Esophagus squamous epithelium (tissue), 5 donors: ENCODE results near the gene MEAF6. TPM values are rescaled to one million over a fixed set of nuclear protein-coding genes. Genes with fewer than 3 reads are reported as not detected.
A peak's percentile ranks its signal among the peaks of the same experiment; 100 is the strongest.

ENCODE experiments used
- DNase-seq: peaks from one replicate; lab custom pipeline; 2025; lab: John Stamatoyannopoulos, UW
- H3K27ac ChIP-seq, 4 donors: fragments of 200-600 bp; sonication (generic); one replicate each; pipeline ENCODE4 v1.5.1; 2016 to 2019; ENCODE audit warnings: mild to moderate bottlenecking in 1 of 4
- H3K27me3 ChIP-seq, 4 donors: fragments of 200-600 bp; sonication (generic); 1 replicate in 3 of 4; 2 replicates in 1 of 4; pipeline versions ENCODE4 v1.5.1 to v1.6.0; 2017 to 2021; ENCODE audit warnings: antibody characterized with exemption in 1 of 4
- H3K36me3 ChIP-seq, 3 donors: fragments of 200-600 bp; sonication (generic); one replicate each; pipeline ENCODE4 v1.5.1; 2016 to 2019
- H3K4me1 ChIP-seq, 3 donors: fragments of 200-600 bp; sonication (generic); one replicate each; pipeline ENCODE4 v1.5.1; 2017 to 2019
- H3K4me3 ChIP-seq, 4 donors: fragments of 200-600 bp; sonication (generic); 1 replicate in 3 of 4; 2 replicates in 1 of 4; pipeline ENCODE4 v1.5.1; 2016 to 2019; ENCODE audit warnings: mild to moderate bottlenecking in 2 of 4, moderate library complexity in 1 of 4
- H3K9me3 ChIP-seq, 3 donors: fragments of 200-600 bp; sonication (generic); one replicate each; pipeline ENCODE4 v1.5.1; 2016 to 2019
- POLR2A ChIP-seq, 4 donors: fragments of 450-650 bp; IDR thresholded peaks; one replicate each; pipeline ENCODE4 v1.6.1; 2017; ENCODE audit warnings: antibody characterized with exemption in 4 of 4, mild to moderate bottlenecking in 4 of 4, moderate library complexity in 3 of 4
- WGBS, 2 donors: methylation state at CpG; one replicate each; pipeline ENCODE4 v1.1.5; 2018; 5-methylcytosine and 5-hydroxymethylcytosine counted together
- intact Hi-C: fragments of 100-400 bp; cut with DNase I; formaldehyde crosslinking; loops from one replicate; pipeline ENCODE4 v1.15.0; 2022
- small RNA-seq, 4 donors: library from RNA; depleted of rRNA; stranded (forward); fragments of <200 nt; gene quantifications; one replicate each; pipeline ENCODE3, GENCODE V24; 2016
- total RNA-seq, 4 donors: library from RNA; depleted of rRNA; stranded (reverse); fragments of >200 nt; gene quantifications; one replicate each; pipeline ENCODE4 v1.1.0, GENCODE V29; 2016
- TF ChIP-seq, protein P1 (sequence below), 6 experiments: fragments of 450-650 bp in 4 of 6; fragments of 200-600 bp in 2 of 6; sonication (generic) in 2 of 6; IDR thresholded peaks; one replicate each; pipeline ENCODE4 v1.5.1; 2016 to 2019; ENCODE audit warnings: antibody characterized with exemption in 6 of 6, mild to moderate bottlenecking in 4 of 6, moderate library complexity in 4 of 6
- donor health status: DM: yes; HTN: yes; CAD: no.

The MEAF6 gene
- total RNA-seq, 4 donors from 2014 or later = 45.5 to 67.9 (median 56.5) TPM

DNA sequence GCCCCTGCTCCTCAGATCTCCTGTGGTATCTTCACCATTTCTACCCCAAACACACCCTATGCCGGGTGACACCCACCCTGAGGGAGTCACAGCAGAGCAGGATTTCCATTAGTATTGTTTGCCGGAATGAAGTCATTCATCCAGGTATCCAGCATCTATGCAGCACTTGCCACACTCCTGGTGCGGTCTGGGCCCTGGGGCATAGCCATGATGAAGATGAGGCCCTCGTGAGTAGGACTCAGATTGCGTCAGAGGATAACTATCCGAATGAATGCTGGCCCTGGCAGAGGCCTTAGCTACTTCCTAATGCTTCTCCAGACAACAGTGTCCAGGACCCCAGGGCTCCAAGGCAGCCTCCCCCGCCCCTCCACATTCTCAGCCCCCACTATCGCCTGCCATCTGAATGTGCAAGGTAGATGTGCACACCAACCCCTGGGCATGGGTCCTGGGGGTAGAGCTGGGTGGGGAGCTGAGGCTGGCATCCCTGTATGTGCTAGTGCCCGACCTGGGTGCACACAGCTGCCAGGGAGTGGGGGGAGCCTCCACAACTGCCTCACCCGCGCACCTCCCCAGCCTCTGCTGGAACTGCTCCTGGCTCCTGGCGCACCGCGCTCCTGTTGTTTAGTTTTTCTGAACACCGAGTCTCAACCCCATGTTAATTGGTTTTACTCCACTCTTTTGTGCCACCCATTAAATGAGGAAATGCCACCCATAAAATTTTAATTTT, 65.7 kb downstream of the MEAF6 start:
- no peaks in the 10 kb centered on the region for H3K4me1 ChIP-seq
- peaks cover 0 to 59% (median 2%) of the 10 kb centered on the region in 4 donors for H3K27me3 ChIP-seq
- no peaks in the 10 kb centered on the region for H3K36me3 ChIP-seq
- H3K27ac ChIP-seq = no peak overlapping the region
- TF ChIP-seq, protein P1, sequence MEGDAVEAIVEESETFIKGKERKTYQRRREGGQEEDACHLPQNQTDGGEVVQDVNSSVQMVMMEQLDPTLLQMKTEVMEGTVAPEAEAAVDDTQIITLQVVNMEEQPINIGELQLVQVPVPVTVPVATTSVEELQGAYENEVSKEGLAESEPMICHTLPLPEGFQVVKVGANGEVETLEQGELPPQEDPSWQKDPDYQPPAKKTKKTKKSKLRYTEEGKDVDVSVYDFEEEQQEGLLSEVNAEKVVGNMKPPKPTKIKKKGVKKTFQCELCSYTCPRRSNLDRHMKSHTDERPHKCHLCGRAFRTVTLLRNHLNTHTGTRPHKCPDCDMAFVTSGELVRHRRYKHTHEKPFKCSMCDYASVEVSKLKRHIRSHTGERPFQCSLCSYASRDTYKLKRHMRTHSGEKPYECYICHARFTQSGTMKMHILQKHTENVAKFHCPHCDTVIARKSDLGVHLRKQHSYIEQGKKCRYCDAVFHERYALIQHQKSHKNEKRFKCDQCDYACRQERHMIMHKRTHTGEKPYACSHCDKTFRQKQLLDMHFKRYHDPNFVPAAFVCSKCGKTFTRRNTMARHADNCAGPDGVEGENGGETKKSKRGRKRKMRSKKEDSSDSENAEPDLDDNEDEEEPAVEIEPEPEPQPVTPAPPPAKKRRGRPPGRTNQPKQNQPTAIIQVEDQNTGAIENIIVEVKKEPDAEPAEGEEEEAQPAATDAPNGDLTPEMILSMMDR (IDR thresholded peaks at IDR 0.05) = no peak
- TF ChIP-seq POLR2A (IDR thresholded peaks at IDR 0.05) = no peak
- DNase-seq = no peak
- no peak overlapping the region for H3K4me3 ChIP-seq
- 26 to 63% methylated on average over 9 to 13 of the region's 15 CpGs for WGBS, 2 donors
- intact Hi-C loops = no loop called here
- H3K9me3 ChIP-seq = no peaks in the 10 kb centered on the region

DNA sequence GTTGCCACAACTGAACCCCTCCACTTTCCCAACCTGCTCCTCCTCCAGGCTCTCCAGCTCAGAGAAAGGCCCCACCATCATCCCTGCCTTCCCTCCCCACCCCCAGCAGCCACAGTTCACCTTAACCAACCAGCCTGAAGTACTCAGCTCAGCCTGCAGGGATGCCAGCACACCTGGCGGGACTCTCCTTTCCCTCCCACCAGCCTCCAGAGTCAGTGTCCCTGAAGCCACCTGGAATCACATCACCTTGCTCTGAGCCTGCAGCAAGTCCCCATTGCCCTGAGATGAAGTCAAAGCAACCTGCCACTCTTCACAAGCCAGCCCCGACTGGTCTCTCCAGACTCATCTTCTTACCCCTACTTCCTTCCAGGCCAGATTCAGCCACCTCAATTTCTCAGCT, 66.4 kb downstream of the MEAF6 start:
- TF ChIP-seq POLR2A (IDR thresholded peaks at IDR 0.05) = no peak
- TF ChIP-seq, protein P1 (IDR thresholded peaks at IDR 0.05) = peak in 1 of 6 experiments; percentile 28
- Histone ChIP-seq H3K27ac (no peak overlapping the region), H3K4me1 (no peaks in the 10 kb centered on the region), H3K36me3 (no peaks in the 10 kb centered on the region), H3K4me3 (no peak overlapping the region), H3K27me3 (peaks cover 0 to 59% (median 2%) of the 10 kb centered on the region in 4 donors), H3K9me3 (no peaks in the 10 kb centered on the region)
- 36 to 45% methylated on average over 2 of the region's 2 CpGs for WGBS, 2 donors
- intact Hi-C loops = no loop called here
- no peak for DNase-seq

- no peaks in the 10 kb centered on the region for H3K9me3 ChIP-seq
- 47 to 53% methylated on average over 6 of the region's 6 CpGs for WGBS, 2 donors
- H3K4me3 ChIP-seq = no peak overlapping the region
- no peak overlapping the region for H3K27ac ChIP-seq
- DNase-seq = no peak
- H3K36me3 ChIP-seq = no peaks in the 10 kb centered on the region
- no peak for TF ChIP-seq POLR2A (IDR thresholded peaks at IDR 0.05)
- TF ChIP-seq, protein P1 (IDR thresholded peaks at IDR 0.05) = no peak
- peaks cover 0 to 61% (median 2%) of the 10 kb centered on the region in 4 donors for H3K27me3 ChIP-seq
- no peaks in the 10 kb centered on the region for H3K4me1 ChIP-seq
- intact Hi-C loops = no loop called here
Measured at GRCh38 chr1:37446874-37447273, 67.7 kb downstream of the MEAF6 start.

DNA sequence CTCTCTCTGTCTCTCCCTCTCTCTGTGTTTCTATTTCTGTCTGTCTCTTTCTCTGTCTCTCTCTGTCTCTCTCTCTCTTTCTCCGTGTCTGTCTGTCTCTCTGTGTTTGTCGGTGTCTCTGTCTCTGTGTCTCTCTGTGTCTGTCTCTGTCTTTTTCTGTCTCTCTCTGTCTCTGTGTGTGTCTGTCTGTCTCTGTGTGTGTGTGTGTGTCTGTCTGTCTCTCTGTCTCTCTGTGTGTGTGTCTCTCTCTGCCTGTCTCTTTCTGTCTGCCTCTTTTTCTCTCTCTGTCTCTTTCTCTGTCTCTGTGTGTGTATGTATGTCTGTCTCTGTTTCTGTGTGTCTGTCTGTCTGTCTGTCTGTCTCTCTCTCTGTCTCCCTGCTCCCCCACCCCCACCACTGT, 71.9 kb downstream of the MEAF6 start:
- no peaks in the 10 kb centered on the region for H3K4me1 ChIP-seq
- peaks cover 0 to 62% (median 0%) of the 10 kb centered on the region in 4 donors for H3K27me3 ChIP-seq
- H3K9me3 ChIP-seq = no peaks in the 10 kb centered on the region
- no peak overlapping the region for H3K27ac ChIP-seq
- WGBS, 2 donors = 58 to 72% methylated on average over 2 of the region's 2 CpGs
- no peak overlapping the region for H3K4me3 ChIP-seq
- H3K36me3 ChIP-seq = no peaks in the 10 kb centered on the region
- intact Hi-C loops = no loop called here
- TF ChIP-seq, protein P1 (IDR thresholded peaks at IDR 0.05) = no peak
- TF ChIP-seq POLR2A (IDR thresholded peaks at IDR 0.05) = no peak
- no peak for DNase-seq

Small RNA genes within 50 kb of the gene (small RNA-seq; reads per million reads assigned to genes)
- gene AL034379.1 = 0 reads per million in 4 donors
- gene MIR5581 = 0 to 0.14 (median 0) reads per million in 4 donors

Other genes starting within 250 kb of the MEAF6 start
- gene ZC3H12A, start 40.2 kb downstream of the MEAF6 start, total RNA-seq = 100 to 1,000 TPM in 1 of 4 donors, 10 to 100 TPM in 3; 11.6 to 132 (median 49.0) TPM
- 10 to 100 TPM; 10.5 to 21.1 (median 13.1) TPM for gene SNIP1, start 39.5 kb upstream of the MEAF6 start, total RNA-seq
- gene DNALI1, start 42.2 kb upstream of the MEAF6 start, total RNA-seq = 1 to 10 TPM in 1 of 4 donors, under 1 TPM in 2, not detected in 1; 0.09 to 4.2 (median 0.88) TPM
- 10 to 100 TPM; 27.5 to 53.2 (median 37.1) TPM for gene GNL2, start 81.2 kb upstream of the MEAF6 start, total RNA-seq
- 1 to 10 TPM in 2 of 4 donors, under 1 TPM in 2; 0.49 to 6.1 (median 2.4) TPM for gene RSPO1, start 120.1 kb upstream of the MEAF6 start, total RNA-seq
- gene CDCA8, start 177.8 kb upstream of the MEAF6 start, total RNA-seq = 10 to 100 TPM in 1 of 4 donors, 1 to 10 TPM in 3; 3.4 to 15.1 (median 7.5) TPM